WERI-Rb-1 (cell line): Measurements from ENCODE around the gene RCSD1.

ENCODE experiments used
- DNase-seq: peaks from one replicate; pipeline ENCODE4 v3.0.0-alpha.2; 2020
- H3K27ac ChIP-seq: fragments of 250-450 bp; sonication (Bioruptor Pico); 2 replicates; pipeline ENCODE4 v1.5.1; 2020; ENCODE audit warnings: mild to moderate bottlenecking, moderate library complexity
- H3K27me3 ChIP-seq: fragments of 250-450 bp; sonication (Bioruptor Pico); 2 replicates; pipeline ENCODE4 v1.5.1; 2021; ENCODE audit warnings: mild to moderate bottlenecking, low read depth, moderate library complexity; ENCODE audit not compliant: insufficient read depth, severe bottlenecking
- H3K36me3 ChIP-seq: fragments of 250-450 bp; sonication (Bioruptor Pico); 2 replicates; pipeline ENCODE4 v1.5.1; 2020; ENCODE audit warnings: mild to moderate bottlenecking, moderate library complexity
- H3K4me3 ChIP-seq: 2 replicates; pipeline ENCODE4 v1.5.1; 2011; ENCODE audit warnings: low read depth, mild to moderate bottlenecking, control low read depth, low read length
- H3K9me3 ChIP-seq: fragments of 250-450 bp; sonication (Bioruptor Pico); 2 replicates; pipeline ENCODE4 v1.5.1; 2021; ENCODE audit warnings: mild to moderate bottlenecking, moderate library complexity; ENCODE audit not compliant: severe bottlenecking
- TF ChIP-seq, protein P1 (sequence below): IDR thresholded peaks from 2 replicates; pipeline ENCODE4 v1.5.1; 2011; ENCODE audit warnings: low read depth, mild to moderate bottlenecking, control low read depth, inconsistent platforms, low read length

RCSD1 gene

DNA sequence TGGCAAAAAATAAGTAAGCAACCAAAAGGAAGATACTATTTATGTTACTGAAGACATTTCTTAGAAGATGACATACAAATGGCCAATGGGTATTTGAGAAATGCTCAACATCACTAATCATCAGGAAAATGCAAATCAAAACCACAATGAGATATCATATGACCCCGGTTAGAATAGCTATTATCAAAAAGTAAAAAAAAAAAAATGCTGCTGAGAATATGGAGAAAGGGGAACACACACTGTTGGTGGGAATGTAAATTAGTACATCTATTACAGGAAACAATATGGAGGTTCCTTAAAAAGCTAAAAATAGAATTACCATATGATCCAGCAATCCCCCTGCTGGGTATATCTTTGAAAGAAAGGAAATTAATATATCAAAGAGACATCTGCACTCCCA is 42.2 kb upstream of the RCSD1 start:
- TF ChIP-seq, protein P1, sequence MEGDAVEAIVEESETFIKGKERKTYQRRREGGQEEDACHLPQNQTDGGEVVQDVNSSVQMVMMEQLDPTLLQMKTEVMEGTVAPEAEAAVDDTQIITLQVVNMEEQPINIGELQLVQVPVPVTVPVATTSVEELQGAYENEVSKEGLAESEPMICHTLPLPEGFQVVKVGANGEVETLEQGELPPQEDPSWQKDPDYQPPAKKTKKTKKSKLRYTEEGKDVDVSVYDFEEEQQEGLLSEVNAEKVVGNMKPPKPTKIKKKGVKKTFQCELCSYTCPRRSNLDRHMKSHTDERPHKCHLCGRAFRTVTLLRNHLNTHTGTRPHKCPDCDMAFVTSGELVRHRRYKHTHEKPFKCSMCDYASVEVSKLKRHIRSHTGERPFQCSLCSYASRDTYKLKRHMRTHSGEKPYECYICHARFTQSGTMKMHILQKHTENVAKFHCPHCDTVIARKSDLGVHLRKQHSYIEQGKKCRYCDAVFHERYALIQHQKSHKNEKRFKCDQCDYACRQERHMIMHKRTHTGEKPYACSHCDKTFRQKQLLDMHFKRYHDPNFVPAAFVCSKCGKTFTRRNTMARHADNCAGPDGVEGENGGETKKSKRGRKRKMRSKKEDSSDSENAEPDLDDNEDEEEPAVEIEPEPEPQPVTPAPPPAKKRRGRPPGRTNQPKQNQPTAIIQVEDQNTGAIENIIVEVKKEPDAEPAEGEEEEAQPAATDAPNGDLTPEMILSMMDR, result no peak
- Histone ChIP-seq H3K27ac (no peak overlapping the region), H3K36me3 (no peaks in the 10 kb centered on the region), H3K27me3 (no peaks in the 10 kb centered on the region), H3K4me3 (no peak overlapping the region), H3K9me3 (no peaks in the 10 kb centered on the region)
- no peak for DNase-seq

DNA sequence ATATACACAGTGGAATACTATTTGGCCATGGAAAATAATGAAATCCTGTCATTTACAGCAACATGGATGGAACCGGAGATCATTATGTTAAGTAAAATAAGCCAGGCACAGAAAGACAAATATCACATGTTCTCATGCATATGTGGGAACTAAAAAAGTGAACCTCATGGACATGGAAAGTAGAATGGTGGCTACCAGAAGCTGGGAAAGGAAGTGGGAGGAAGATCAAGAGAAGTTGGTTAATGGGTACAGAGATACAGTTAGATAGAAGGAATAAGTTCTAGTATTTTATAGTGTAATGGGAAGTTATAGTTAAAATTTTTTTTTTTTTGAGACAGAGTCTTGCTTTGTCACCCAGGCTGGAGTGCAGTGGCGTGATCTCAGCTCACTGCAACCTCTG is 41.7 kb upstream of the RCSD1 start:
- no peak overlapping the region for H3K27ac ChIP-seq
- TF ChIP-seq, protein P1, result no peak

DNA sequence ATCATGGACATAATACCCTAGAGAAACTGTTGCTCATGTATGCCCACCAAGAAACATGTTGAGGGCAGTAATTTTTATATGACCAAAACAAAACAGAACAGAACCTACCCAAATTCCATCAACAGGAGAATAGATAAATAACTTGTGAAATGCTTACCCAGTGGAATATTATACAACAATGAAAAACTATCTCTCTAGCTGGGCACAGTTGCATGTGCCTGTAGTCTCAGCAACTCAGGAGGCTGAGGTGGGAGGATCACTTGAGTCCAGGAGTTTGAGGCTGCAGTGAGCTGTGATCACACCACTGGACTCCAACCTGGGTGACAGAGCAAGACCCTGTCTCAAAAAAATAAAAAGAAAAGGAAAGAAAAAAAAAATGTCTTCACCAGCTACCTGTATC is 37.6 kb upstream of the RCSD1 start:
- no peak overlapping the region for H3K27ac ChIP-seq
- H3K4me3 ChIP-seq, result no peak overlapping the region
- no peaks in the 10 kb centered on the region for H3K36me3 ChIP-seq
- DNase-seq, result no peak
- TF ChIP-seq, protein P1, result no peak
- no peaks in the 10 kb centered on the region for H3K9me3 ChIP-seq
- no peaks in the 10 kb centered on the region for H3K27me3 ChIP-seq

More for the DNA sequence above, 41.7 kb upstream of the RCSD1 start:
- Histone ChIP-seq H3K27me3 (no peaks in the 10 kb centered on the region), H3K4me3 (no peak overlapping the region), H3K9me3 (no peaks in the 10 kb centered on the region), H3K36me3 (no peaks in the 10 kb centered on the region)
- no peak for DNase-seq

DNA sequence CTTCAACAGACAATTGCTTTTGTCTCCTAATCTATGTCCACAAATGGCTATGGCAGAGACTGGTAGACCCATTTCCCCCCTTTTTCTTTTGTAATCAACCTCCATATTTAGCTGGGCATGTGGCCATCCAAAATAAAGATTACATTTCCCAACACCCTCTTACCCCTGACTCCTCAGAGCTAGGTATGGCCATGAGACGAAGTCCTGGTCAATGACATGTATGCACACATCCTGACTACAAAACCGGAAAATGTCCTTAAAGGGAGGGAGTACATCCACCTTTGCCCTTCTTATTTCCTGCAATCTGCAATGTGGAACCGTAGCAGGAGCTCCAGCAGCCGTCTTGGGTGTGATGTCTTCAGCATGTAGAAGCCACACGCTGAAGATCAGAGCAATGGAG is 36.2 kb upstream of the RCSD1 start:
- Histone ChIP-seq H3K27ac (no peak overlapping the region), H3K9me3 (no peaks in the 10 kb centered on the region), H3K27me3 (no peaks in the 10 kb centered on the region), H3K36me3 (no peaks in the 10 kb centered on the region), H3K4me3 (no peak overlapping the region)
- TF ChIP-seq, protein P1, result no peak
- no peak for DNase-seq

DNA sequence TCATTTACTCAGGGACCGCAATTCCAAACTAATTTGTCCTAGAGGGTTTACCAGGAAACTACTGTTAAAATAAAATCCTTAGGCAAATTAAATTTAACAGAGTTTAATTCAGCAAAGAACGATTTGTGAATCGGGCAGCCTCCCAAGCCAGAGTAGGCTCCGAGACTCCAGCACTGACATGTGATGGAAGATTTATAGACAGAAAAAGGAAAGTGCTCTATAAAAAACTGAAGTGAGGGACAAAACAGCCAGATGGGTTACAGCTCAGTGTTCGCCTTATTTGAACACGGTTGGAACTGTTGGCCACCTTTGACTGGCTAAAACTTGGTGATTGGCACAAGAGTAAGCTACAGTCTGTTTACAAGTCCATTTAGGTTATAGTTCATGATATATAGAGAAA is 35.2 kb upstream of the RCSD1 start:
- H3K27ac ChIP-seq, result no peak overlapping the region
- H3K27me3 ChIP-seq, result no peaks in the 10 kb centered on the region
- H3K36me3 ChIP-seq, result no peaks in the 10 kb centered on the region
- TF ChIP-seq, protein P1, result no peak
- no peak overlapping the region for H3K4me3 ChIP-seq
- DNase-seq, result no peak
- H3K9me3 ChIP-seq, result no peaks in the 10 kb centered on the region

DNA sequence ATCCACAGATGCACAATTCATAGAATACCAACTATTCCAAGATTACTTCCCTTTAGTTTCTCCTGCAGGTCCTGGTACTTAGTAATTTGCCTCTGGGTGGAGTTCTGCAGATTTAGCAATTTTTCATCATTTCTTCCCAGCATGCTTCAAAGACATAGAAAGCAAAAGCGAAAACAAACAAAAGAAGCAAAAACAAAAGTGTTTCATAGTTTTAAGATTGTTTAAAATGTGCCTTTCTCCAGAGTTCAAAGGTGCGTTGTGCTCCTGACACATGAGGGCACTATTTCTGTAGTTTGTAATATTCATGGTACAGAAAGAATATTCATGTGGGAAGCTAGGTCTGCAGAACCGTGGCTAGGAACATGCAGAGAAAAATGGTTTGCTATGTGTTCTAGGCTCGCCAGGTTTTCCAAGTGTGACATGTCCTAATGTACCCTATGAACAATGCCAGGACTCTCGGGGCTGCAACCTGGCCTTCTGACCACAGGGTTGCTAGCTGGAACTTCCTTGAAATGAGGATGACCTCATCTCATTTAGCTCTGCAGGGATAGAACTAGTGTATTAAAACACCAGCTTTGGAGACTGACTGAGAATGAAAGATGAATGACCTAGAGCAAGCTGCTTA is 30.0 kb upstream of the RCSD1 start:
- TF ChIP-seq, protein P1, result no peak; the same call in 1 of the 2 replicates
- Histone ChIP-seq H3K27ac (no peak overlapping the region), H3K9me3 (no peaks in the 10 kb centered on the region), H3K27me3 (no peaks in the 10 kb centered on the region), H3K36me3 (no peaks in the 10 kb centered on the region), H3K4me3 (no peak overlapping the region)
- DNase-seq, result no peak
